ENCODE measurements around the gene LIPI.
"Not testable (repeated sequence)": the region's sequence is repeated elsewhere in the genome, so short reads cannot be mapped to it uniquely, and the experiment has no call there.

LIPI gene

DNA sequence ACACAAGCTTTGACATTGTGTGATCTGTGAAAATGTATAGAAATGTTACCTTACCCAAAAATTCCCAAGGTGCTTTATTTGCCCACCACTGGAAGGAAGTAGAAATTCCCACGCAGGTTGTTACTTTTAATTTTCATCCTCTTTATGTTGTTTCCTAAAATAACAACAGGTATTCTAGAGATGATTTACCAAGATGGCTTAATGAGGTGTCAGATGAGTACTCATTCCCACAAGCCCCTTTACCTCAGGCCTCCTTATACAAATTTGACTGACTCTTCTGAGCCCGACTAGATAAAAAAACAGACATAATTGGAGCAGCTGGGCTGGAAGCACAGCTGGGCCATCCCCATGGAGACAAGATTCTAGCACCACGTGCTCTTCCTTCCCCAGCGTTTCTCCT lies 114.6 kb downstream of the LIPI start:
- no peak overlapping the region for H3K4me3 ChIP-seq (replicated peaks; ENCODE audit: low read depth, low read length)
- no peaks in the 10 kb centered on the region; the same call in 1 of the 2 replicates for H3K36me3 ChIP-seq (ENCODE audit: control insufficient read depth, insufficient read depth, low read length)
- TF ChIP-seq CTCF (IDR thresholded peaks at IDR 0.05; ENCODE audit: insufficient read depth, low read length, poor library complexity, severe bottlenecking) = no peak
- no peaks in the 10 kb centered on the region for H3K27me3 ChIP-seq (replicated peaks; ENCODE audit: control insufficient read depth, insufficient read depth, low read length)
- no peak for DNase-seq (ENCODE audit: extremely low read depth, insufficient read length)

GRCh38 chr21:14095056-14095455 lies 115.7 kb downstream of the LIPI start:
- no peak for DNase-seq (ENCODE audit: extremely low read depth, insufficient read length)
- Histone ChIP-seq H3K4me3 (replicated peaks; ENCODE audit: low read depth, low read length) (no peak overlapping the region), H3K27me3 (replicated peaks; ENCODE audit: control insufficient read depth, insufficient read depth, low read length) (no peaks in the 10 kb centered on the region), H3K36me3 (ENCODE audit: control insufficient read depth, insufficient read depth, low read length) (no peaks in the 10 kb centered on the region; the same call in 1 of the 2 replicates)
- TF ChIP-seq CTCF (IDR thresholded peaks at IDR 0.05; ENCODE audit: insufficient read depth, low read length, poor library complexity, severe bottlenecking) = no peak

DNA sequence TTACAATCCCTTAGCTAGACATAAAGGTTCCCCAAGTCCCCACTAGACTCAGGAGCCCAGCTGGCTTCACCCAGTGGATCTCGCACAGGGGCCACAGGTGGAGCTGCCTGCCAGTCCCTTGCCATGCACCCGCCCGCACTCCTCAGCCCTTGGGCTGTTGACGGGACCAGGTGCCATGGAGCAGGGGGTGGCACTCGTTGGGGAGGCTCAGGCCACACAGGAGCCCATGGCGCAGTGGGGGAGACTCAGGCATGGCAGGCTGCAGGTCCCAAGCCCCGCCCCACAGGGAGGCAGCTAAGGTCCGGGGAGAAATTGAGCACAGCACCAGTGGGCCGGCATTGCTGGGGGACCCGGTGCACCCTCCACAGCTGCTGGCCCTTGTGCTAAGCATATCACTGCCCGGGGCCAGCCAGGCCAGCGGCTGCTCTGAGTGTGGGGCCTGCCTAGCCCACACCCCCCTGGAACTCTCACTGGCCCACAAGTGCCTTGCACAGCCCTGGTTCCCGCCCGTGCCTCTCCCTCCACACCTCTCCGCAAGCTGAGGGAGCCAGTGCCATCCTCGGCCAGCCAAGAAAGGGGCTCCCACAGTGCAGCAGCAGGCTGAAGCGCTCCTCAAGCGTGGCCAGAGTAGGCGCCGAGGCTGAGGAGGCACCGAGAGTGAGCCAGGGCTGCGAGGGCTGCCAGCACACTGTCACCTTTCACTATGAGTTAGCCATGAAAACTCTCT lies 117.8 kb downstream of the LIPI start:
- Histone ChIP-seq H3K4me3 (replicated peaks; ENCODE audit: low read depth, low read length) (no peak overlapping the region), H3K27me3 (replicated peaks; ENCODE audit: control insufficient read depth, insufficient read depth, low read length) (no peaks in the 10 kb centered on the region), H3K36me3 (ENCODE audit: control insufficient read depth, insufficient read depth, low read length) (no peaks in the 10 kb centered on the region; the same call in 1 of the 2 replicates)
- no peak for DNase-seq (ENCODE audit: extremely low read depth, insufficient read length)
- TF ChIP-seq CTCF (IDR thresholded peaks at IDR 0.05; ENCODE audit: insufficient read depth, low read length, poor library complexity, severe bottlenecking) = no peak

- H3K4me3 ChIP-seq (replicated peaks; ENCODE audit: low read depth, low read length); DNase-seq (ENCODE audit: extremely low read depth, insufficient read length); H3K27me3 ChIP-seq (replicated peaks; ENCODE audit: control insufficient read depth, insufficient read depth, low read length); H3K36me3 ChIP-seq (ENCODE audit: control insufficient read depth, insufficient read depth, low read length): not testable (repeated sequence)
Observed at GRCh38 chr21:14090184-14090583, 120.6 kb downstream of the LIPI start.

DNA sequence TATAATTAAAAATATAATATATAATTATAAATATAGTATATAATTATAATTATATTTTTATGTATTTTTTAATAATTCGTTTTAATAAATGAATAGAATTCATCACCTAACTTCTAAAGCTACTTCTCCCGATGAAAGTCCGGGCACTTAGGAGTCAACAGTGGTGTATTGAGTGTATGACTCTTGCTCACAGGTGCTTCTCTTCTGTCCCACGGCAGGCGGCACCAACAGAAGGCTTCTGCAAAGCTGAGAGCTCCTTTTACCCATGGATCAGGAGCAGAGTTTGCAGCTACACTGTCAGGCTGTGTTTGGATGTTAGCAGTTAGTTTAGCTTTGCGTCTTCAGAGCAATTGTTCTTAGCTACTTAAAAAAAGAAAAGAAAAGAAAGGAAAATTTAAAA lies 122.4 kb downstream of the LIPI start:
- H3K27me3 ChIP-seq (replicated peaks; ENCODE audit: control insufficient read depth, insufficient read depth, low read length) = no peaks in the 10 kb centered on the region
- no peak overlapping the region for H3K4me3 ChIP-seq (replicated peaks; ENCODE audit: low read depth, low read length)
- DNase-seq (ENCODE audit: extremely low read depth, insufficient read length) = no peak
- TF ChIP-seq CTCF (IDR thresholded peaks at IDR 0.05; ENCODE audit: insufficient read depth, low read length, poor library complexity, severe bottlenecking) = no peak
- H3K36me3 ChIP-seq (ENCODE audit: control insufficient read depth, insufficient read depth, low read length) = no peaks in the 10 kb centered on the region; the same call in 1 of the 2 replicates

GRCh38 chr21:14086553-14086952 lies 124.2 kb downstream of the LIPI start:
- Histone ChIP-seq H3K4me3 (replicated peaks; ENCODE audit: low read depth, low read length) (no peak overlapping the region), H3K27me3 (replicated peaks; ENCODE audit: control insufficient read depth, insufficient read depth, low read length) (no peaks in the 10 kb centered on the region), H3K36me3 (ENCODE audit: control insufficient read depth, insufficient read depth, low read length) (no peaks in the 10 kb centered on the region; the same call in 1 of the 2 replicates)
- no peak for DNase-seq (ENCODE audit: extremely low read depth, insufficient read length)
- no peak for TF ChIP-seq CTCF (IDR thresholded peaks at IDR 0.05; ENCODE audit: insufficient read depth, low read length, poor library complexity, severe bottlenecking)
